OCI-LY1 (cell line): ENCODE data around the gene PTPRG.

Source experiments
- EZH2 ChIP-seq: fragments of 200-600 bp; sonication (generic), shearing (Covaris generic); IDR thresholded peaks from 2 replicates; pipeline ENCODE4 v1.8.0; 2017; ENCODE audit warnings: borderline replicate concordance, mixed run types, mild to moderate bottlenecking, antibody characterized with exemption, low read length, moderate library complexity, mixed read lengths
- TF ChIP-seq, protein P1 (sequence below): fragments of 200-600 bp; sonication (generic), shearing (Covaris generic); IDR thresholded peaks from 2 replicates; pipeline ENCODE4 v1.5.1; 2017; ENCODE audit warnings: mild to moderate bottlenecking, antibody characterized with exemption, low read length, moderate library complexity, mixed read lengths

DNA sequence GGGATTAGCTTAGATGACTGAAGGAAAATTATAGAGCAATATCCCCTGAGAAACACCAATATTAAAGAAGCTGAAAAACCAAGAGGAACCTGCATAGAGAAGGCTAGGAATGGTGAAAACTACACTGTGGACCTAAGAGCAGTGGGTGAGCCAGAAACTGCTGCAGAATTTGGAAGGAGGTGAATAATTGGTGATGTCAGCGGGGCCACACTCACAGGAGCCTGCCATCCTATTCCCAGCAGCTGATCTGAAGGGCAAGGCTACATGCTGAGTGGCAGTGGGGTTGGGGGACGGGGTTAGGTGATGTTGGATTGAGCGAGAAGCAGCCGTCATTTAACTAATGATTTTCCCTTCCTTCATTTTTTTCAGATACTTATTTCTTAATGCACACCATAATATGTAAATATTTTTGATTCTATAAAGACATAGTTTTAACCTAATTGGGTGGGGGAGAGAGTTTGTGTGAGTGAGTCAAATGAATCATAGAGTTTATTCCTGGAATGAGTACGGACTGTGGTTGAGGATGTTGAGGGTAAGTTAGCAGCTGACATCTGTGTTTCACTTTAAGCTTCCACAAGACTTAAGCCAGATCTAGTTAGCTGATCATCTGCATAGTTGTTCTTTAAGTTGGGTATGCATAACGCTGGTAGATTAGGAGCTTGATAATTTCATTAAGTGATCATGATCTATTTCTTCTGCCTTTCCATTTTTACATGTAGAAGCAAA, 222.8 kb downstream of the PTPRG start:
- TF ChIP-seq, protein P1, sequence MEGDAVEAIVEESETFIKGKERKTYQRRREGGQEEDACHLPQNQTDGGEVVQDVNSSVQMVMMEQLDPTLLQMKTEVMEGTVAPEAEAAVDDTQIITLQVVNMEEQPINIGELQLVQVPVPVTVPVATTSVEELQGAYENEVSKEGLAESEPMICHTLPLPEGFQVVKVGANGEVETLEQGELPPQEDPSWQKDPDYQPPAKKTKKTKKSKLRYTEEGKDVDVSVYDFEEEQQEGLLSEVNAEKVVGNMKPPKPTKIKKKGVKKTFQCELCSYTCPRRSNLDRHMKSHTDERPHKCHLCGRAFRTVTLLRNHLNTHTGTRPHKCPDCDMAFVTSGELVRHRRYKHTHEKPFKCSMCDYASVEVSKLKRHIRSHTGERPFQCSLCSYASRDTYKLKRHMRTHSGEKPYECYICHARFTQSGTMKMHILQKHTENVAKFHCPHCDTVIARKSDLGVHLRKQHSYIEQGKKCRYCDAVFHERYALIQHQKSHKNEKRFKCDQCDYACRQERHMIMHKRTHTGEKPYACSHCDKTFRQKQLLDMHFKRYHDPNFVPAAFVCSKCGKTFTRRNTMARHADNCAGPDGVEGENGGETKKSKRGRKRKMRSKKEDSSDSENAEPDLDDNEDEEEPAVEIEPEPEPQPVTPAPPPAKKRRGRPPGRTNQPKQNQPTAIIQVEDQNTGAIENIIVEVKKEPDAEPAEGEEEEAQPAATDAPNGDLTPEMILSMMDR: no peak
- TF ChIP-seq EZH2: no peak
